Astrocyte (in vitro differentiated cells and primary cell): ENCODE measurements around the gene MLIP. TPM values are rescaled to one million over a fixed set of nuclear protein-coding genes. Genes with fewer than 3 reads are reported as not detected.

Experiments
- DNase-seq: peaks from one replicate; pipeline ENCODE4 v3.0.0-alpha.2; 2010; ENCODE audit warnings: low read depth
- FAIRE-seq: peaks from 2 replicates; lab custom pipeline; 2011; peaks lifted over from hg19 to GRCh38; lab: Jason Lieb, UNC
- H2AFZ ChIP-seq: 2 replicates; pipeline ENCODE4 v1.6.0; 2012; ENCODE audit warnings: low read depth, low read length, inconsistent platforms
- H3K27ac ChIP-seq: 2 replicates; pipeline ENCODE4 v1.5.1; 2011; ENCODE audit warnings: low read depth, low read length, inconsistent platforms
- H3K27me3 ChIP-seq: 2 replicates; pipeline ENCODE4 v1.6.0; 2011; ENCODE audit warnings: low read length, inconsistent platforms; ENCODE audit not compliant: insufficient read depth
- H3K36me3 ChIP-seq: 2 replicates; pipeline ENCODE4 v1.5.1; 2011; ENCODE audit warnings: low read length, inconsistent platforms; ENCODE audit not compliant: insufficient read depth
- H3K4me1 ChIP-seq: 2 replicates; pipeline ENCODE4 v1.5.1; 2011; ENCODE audit warnings: low read length, inconsistent platforms; ENCODE audit not compliant: insufficient read depth
- H3K4me2 ChIP-seq: 2 replicates; pipeline ENCODE4 v1.6.0; 2012; ENCODE audit warnings: low read length, inconsistent platforms
- H3K4me3 ChIP-seq: 2 replicates; pipeline ENCODE4 v1.5.1; 2011; ENCODE audit warnings: low read depth, mild to moderate bottlenecking, low read length, inconsistent platforms; ENCODE audit not compliant: insufficient read depth
- H3K79me2 ChIP-seq: 2 replicates; pipeline ENCODE4 v1.6.0; 2012; ENCODE audit warnings: mild to moderate bottlenecking, low read length, inconsistent platforms; ENCODE audit not compliant: insufficient read depth
- H3K9ac ChIP-seq: 2 replicates; pipeline ENCODE4 v1.6.0; 2012; ENCODE audit warnings: mild to moderate bottlenecking, low read length, inconsistent platforms
- H3K9me3 ChIP-seq: 2 replicates; pipeline ENCODE4 v1.5.1; 2012; ENCODE audit warnings: low read depth, mild to moderate bottlenecking, low read length, inconsistent platforms; ENCODE audit not compliant: insufficient read depth
- H4K20me1 ChIP-seq: 2 replicates; pipeline ENCODE4 v1.6.0; 2012; ENCODE audit warnings: low read length, inconsistent platforms; ENCODE audit not compliant: insufficient read depth
- H3K27ac Mint-ChIP-seq: one replicate; pipeline ENCODE4 v1.8.0; 2021; ENCODE audit warnings: mild to moderate bottlenecking, mixed read lengths; ENCODE audit not compliant: unreplicated experiment
- H3K27me3 Mint-ChIP-seq: one replicate; pipeline ENCODE4 v1.8.0; 2021; ENCODE audit warnings: low read depth, mixed read lengths; ENCODE audit not compliant: unreplicated experiment
- H3K36me3 Mint-ChIP-seq: one replicate; pipeline ENCODE4 v1.8.0; 2021; ENCODE audit warnings: low read depth, mixed read lengths; ENCODE audit not compliant: unreplicated experiment
- H3K4me1 Mint-ChIP-seq: one replicate; pipeline ENCODE4 v1.8.0; 2021; ENCODE audit warnings: low read depth, mixed read lengths; ENCODE audit not compliant: unreplicated experiment
- H3K4me3 Mint-ChIP-seq: one replicate; pipeline ENCODE4 v1.8.0; 2021; ENCODE audit warnings: mild to moderate bottlenecking, moderate library complexity, mixed read lengths; ENCODE audit not compliant: unreplicated experiment
- H3K9me3 Mint-ChIP-seq: one replicate; pipeline ENCODE4 v1.8.0; 2021; ENCODE audit warnings: mild to moderate bottlenecking, mixed read lengths; ENCODE audit not compliant: unreplicated experiment
- EZH2 ChIP-seq: IDR thresholded peaks from 2 replicates; pipeline ENCODE4 v1.6.1; 2012; ENCODE audit warnings: mild to moderate bottlenecking, low read length, inconsistent platforms; ENCODE audit not compliant: insufficient read depth
- total RNA-seq: library from RNA; stranded (reverse); gene quantifications from 2 replicates; pipeline ENCODE4 v1.2.1, GENCODE V29; 2021
- TF ChIP-seq, protein P1 (sequence below): IDR thresholded peaks from 2 replicates; pipeline ENCODE4 v1.5.1; 2011; ENCODE audit warnings: low read depth, mild to moderate bottlenecking, inconsistent platforms, low read length, moderate library complexity; ENCODE audit not compliant: insufficient read depth

The MLIP gene
- total RNA-seq, 1 donor from 2014 or later: not detected

DNA sequence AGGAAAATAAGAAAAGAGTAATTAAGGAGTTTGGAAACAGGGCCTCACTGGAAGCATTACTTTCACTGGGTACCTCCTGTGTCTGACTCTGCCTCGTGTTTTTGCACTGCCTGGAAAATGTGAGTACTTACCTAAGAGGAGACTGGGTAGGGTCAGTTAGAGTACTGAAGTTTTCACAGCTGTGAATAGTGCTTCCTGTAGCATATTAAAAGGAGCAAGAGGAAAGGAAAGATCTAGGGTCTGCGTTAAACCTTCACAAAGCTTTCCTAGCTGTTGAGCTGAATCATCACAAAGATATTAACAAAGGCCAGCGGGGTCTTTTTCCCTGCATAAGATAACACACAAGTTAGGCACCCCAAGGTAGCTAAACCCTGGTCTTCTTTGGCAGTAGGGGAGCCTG, 82.3 kb downstream of the MLIP start:
- FAIRE-seq (no peak), DNase-seq (no peak)
- no peaks in the 10 kb centered on the region for H4K20me1 ChIP-seq
- H3K27ac Mint-ChIP-seq: peak overlapping the region; percentile 87
- H3K4me3 ChIP-seq: no peak overlapping the region
- no peaks in the 10 kb centered on the region for H3K27me3 Mint-ChIP-seq
- peak overlapping the region; percentile 70 for H2AFZ ChIP-seq
- H3K9me3 ChIP-seq: no peaks in the 10 kb centered on the region
- no peaks in the 10 kb centered on the region for H3K36me3 Mint-ChIP-seq
- H3K36me3 ChIP-seq: no peaks in the 10 kb centered on the region
- H3K27ac ChIP-seq: no peak overlapping the region
- no peak overlapping the region for H3K9ac ChIP-seq
- H3K4me1 Mint-ChIP-seq: peaks cover 27% of the 10 kb centered on the region
- H3K79me2 ChIP-seq: no peaks in the 10 kb centered on the region
- TF ChIP-seq, protein P1, sequence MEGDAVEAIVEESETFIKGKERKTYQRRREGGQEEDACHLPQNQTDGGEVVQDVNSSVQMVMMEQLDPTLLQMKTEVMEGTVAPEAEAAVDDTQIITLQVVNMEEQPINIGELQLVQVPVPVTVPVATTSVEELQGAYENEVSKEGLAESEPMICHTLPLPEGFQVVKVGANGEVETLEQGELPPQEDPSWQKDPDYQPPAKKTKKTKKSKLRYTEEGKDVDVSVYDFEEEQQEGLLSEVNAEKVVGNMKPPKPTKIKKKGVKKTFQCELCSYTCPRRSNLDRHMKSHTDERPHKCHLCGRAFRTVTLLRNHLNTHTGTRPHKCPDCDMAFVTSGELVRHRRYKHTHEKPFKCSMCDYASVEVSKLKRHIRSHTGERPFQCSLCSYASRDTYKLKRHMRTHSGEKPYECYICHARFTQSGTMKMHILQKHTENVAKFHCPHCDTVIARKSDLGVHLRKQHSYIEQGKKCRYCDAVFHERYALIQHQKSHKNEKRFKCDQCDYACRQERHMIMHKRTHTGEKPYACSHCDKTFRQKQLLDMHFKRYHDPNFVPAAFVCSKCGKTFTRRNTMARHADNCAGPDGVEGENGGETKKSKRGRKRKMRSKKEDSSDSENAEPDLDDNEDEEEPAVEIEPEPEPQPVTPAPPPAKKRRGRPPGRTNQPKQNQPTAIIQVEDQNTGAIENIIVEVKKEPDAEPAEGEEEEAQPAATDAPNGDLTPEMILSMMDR: no peak
- TF ChIP-seq EZH2: no peak
- no peaks in the 10 kb centered on the region for H3K9me3 Mint-ChIP-seq
- H3K27me3 ChIP-seq: no peaks in the 10 kb centered on the region
- H3K4me3 Mint-ChIP-seq: no peak overlapping the region
- no peak overlapping the region for H3K4me2 ChIP-seq
- peaks cover 7% of the 10 kb centered on the region for H3K4me1 ChIP-seq

DNA sequence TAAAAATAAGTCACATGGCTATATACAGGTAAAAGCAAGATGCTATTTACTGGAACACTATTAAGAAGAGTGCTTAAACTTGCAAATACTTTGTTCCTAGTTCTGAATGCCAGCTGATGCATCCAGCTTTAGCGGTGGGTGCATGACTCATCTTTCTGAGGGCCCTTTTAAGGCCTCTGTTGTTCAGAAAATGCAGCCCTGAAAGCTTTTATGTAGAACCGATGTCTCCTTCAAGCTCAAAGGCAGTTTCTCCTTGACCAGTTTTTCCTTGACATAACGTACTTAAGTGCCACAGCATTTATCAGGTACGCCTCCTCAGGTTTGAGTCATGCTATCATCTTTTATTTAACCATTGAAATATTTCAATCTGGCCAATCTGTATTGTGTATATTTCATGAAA, 82.8 kb downstream of the MLIP start:
- no peak for TF ChIP-seq EZH2
- FAIRE-seq (no peak), DNase-seq (peak; percentile 69)
- no peak overlapping the region for H3K27ac ChIP-seq
- Mint-ChIP-seq H3K36me3 (no peaks in the 10 kb centered on the region), H3K4me1 (peaks cover 22% of the 10 kb centered on the region), H3K4me3 (no peak overlapping the region), H3K9me3 (no peaks in the 10 kb centered on the region), H3K27ac (peak overlapping the region; percentile 87), H3K27me3 (no peaks in the 10 kb centered on the region)
- no peak overlapping the region for H3K9ac ChIP-seq
- H3K36me3 ChIP-seq: no peaks in the 10 kb centered on the region
- no peaks in the 10 kb centered on the region for H4K20me1 ChIP-seq
- peak overlapping the region; percentile 70 for H2AFZ ChIP-seq
- no peak overlapping the region for H3K4me3 ChIP-seq
- peak overlapping the region; percentile 21 for H3K4me2 ChIP-seq
- H3K9me3 ChIP-seq: no peaks in the 10 kb centered on the region
- no peaks in the 10 kb centered on the region for H3K79me2 ChIP-seq
- H3K27me3 ChIP-seq: no peaks in the 10 kb centered on the region
- peaks cover 7% of the 10 kb centered on the region for H3K4me1 ChIP-seq

DNA sequence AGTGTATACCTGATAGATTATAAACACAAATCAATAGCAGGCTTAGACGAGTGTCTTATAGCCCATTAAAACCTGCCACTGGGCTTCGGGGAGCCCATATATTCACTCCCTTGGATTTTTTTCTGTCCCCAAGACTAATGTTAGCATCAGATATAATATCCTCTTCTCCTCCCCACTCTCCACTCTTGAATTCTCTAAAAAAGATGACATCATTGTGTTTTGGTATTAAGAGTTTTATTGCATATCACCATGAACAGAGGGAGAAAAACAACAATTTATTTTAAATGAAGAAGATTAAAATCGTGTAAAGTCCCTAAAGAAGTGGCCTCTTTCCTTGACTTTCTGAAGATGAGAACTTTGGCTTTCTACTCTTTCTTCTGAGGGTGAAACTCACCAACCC, 84.4 kb downstream of the MLIP start:
- H3K9me3 Mint-ChIP-seq: no peaks in the 10 kb centered on the region
- no peak overlapping the region for H3K27ac Mint-ChIP-seq
- Histone ChIP-seq H4K20me1 (no peaks in the 10 kb centered on the region), H3K9me3 (no peaks in the 10 kb centered on the region), H3K27ac (no peak overlapping the region), H2AFZ (no peak overlapping the region), H3K27me3 (no peaks in the 10 kb centered on the region), H3K79me2 (no peaks in the 10 kb centered on the region), H3K4me2 (no peak overlapping the region), H3K4me3 (no peak overlapping the region), H3K9ac (no peak overlapping the region), H3K4me1 (peaks cover 7% of the 10 kb centered on the region), H3K36me3 (no peaks in the 10 kb centered on the region)
- TF ChIP-seq EZH2: no peak
- TF ChIP-seq, protein P1: no peak
- H3K4me3 Mint-ChIP-seq: no peak overlapping the region
- peaks cover 22% of the 10 kb centered on the region for H3K4me1 Mint-ChIP-seq
- FAIRE-seq (no peak), DNase-seq (no peak)
- no peaks in the 10 kb centered on the region for H3K27me3 Mint-ChIP-seq
- H3K36me3 Mint-ChIP-seq: no peaks in the 10 kb centered on the region
